Raji (cell line): ENCODE measurements around the gene FLT3LG.

Source experiments
- POLR2A ChIP-seq: IDR thresholded peaks from 2 replicates; pipeline ENCODE4 v1.6.1; 2011; ENCODE audit warnings: low read depth, low read length, control low read depth; ENCODE audit not compliant: insufficient read depth

The FLT3LG gene

DNA sequence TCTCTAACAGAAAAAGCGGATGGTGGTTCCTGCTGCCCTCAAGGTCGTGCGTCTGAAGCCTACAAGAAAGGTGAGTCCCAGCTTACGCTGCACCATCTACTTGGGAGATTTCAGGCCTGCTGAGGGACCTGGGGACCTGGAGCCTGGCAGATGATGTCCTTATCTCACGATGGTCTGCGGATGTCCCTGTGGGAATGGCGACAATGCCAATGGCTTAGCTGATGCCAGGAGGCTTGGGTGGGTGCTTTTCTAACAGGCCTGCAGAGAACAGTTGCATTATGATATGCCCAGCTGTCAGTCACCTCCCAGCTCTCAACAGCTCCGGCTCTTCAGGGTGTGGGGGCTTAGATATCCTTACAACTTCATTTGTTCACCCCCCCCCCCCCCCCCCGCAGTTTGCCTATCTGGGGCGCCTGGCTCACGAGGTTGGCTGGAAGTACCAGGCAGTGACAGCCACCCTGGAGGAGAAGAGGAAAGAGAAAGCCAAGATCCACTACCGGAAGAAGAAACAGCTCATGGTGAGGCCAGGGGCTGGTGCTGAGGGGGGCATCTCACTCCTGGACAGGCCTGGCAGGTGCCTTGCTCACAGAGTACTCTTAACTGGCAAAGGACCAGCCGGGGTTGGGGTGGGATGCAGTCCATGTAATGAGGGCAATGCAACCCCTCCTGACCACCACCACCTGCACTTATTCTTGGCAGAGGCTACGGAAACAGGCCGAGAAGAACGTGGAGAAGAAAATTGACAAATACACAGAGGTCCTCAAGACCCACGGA, 17.2 kb downstream of the FLT3LG start:
- TF ChIP-seq POLR2A, result no peak

DNA sequence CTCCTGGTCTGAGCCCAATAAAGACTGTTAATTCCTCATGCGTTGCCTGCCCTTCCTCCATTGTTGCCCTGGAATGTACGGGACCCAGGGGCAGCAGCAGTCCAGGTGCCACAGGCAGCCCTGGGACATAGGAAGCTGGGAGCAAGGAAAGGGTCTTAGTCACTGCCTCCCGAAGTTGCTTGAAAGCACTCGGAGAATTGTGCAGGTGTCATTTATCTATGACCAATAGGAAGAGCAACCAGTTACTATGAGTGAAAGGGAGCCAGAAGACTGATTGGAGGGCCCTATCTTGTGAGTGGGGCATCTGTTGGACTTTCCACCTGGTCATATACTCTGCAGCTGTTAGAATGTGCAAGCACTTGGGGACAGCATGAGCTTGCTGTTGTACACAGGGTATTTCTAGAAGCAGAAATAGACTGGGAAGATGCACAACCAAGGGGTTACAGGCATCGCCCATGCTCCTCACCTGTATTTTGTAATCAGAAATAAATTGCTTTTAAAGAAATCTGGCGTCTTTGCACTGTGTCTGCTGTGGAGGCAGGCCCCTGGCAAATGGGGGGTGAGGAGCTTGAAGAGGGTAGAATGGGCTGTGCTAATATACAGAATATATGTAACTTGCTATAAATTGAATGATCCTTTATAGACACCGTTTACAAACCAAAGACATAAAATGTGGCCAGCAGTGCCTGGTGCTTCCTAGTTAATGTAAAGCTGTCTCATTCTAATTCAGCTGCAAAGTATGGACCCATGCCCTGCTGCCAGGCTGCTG, 18.0 kb downstream of the FLT3LG start:
- no peak for TF ChIP-seq POLR2A

DNA sequence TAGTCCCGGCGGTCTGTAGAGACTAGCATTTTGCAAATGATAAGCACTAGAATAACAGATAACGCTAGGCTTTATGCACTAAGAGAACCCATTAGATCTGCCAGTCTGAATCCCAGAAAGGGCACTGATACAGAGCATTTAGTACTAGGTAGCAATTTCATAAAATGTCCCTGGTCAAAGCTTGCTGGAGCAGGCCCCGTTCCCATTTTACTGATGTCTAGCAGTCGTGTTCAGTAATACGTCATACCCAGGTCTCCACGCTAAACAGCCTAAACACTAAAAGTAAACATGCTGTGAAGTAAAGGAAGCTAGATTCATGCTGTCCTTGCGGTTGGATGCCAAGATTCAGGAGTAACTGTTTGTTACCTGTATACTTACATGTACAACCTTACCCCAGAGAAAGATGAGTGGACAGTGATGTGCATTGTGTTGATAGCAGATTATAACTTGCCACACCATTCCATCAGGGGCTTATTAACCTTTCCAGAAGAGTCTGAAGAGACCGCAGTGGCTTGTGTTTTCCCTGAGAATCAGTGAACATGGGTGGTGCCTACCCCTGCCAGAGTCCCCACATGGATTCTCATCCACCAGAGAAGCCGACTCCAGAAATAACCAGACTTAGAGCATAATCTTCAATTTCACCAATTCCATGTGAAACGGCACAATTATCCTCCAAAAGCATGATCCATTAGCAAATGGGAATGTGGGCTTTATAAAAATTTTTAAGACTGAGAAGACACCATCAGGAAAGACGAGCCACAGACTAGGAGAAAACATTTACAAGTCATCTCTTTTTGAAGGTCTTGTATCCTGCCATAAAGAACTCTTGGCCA, 18.8 kb downstream of the FLT3LG start:
- peak; percentile 50; the same call in 1 of the 2 replicates for TF ChIP-seq POLR2A

DNA sequence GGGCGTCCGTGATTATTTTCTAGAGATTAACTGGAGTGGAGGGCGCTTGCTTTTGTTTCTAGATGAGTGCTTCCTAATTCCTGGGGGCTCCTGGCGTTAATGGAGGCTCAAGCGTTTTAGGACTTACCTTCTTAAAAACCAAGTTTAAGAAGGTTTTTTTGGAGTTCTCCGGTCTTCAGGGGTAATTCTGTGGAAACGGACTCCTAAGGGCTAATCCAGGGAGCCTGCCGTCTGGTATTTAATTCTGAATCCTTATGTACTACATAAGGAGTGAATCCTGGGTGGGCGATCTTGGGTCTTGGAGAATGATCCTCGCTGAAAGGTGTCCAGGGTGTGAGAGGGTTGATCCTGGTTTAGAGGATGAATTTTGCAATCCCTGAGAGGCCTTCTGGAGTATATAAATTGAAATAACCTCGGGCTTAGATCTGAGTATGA, 22.6 kb downstream of the FLT3LG start:
- no peak for TF ChIP-seq POLR2A

DNA sequence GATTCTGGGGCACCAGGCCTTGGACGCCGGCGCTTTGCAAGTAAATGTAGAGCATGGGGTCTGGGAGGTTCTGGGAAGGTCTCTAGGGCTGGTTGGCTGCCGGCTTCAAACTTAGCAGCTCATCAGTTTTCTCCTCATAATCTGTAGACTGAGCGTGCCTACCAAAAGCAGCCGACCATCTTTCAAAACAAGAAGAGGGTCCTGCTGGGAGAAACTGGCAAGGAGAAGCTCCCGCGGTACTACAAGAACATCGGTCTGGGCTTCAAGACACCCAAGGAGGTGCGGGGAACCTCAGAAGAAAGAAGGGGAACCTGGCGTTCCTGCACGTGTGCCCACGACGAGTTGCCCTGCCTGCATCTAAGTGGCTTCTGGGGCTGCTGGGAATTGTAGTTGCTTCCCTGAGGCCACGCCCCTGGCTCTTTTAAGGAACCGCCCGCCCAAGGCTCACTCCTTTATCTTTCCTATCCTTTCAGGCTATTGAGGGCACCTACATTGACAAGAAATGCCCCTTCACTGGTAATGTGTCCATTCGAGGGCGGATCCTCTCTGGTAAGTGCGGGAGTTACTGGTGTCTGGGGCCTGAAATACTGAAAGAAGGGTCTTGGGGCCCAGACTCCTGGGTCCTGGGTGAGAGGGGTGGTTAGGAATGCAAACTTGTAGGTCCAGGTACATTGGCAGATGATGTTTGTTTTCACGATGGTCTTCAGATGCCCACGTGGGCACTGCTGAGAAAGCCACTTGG, 23.2 kb downstream of the FLT3LG start:
- peak; percentile 66 for TF ChIP-seq POLR2A

DNA sequence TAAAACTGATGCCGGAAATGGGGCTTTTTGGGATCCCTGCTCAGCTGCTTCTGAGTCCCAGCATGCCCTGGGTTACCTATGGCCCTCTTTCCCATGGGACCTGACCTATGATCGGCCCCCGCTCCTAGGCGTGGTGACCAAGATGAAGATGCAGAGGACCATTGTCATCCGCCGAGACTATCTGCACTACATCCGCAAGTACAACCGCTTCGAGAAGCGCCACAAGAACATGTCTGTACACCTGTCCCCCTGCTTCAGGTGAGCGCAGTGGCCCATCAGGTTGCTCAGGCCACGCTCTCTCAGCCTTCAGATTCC, 23.7 kb downstream of the FLT3LG start:
- TF ChIP-seq POLR2A, result no peak

DNA sequence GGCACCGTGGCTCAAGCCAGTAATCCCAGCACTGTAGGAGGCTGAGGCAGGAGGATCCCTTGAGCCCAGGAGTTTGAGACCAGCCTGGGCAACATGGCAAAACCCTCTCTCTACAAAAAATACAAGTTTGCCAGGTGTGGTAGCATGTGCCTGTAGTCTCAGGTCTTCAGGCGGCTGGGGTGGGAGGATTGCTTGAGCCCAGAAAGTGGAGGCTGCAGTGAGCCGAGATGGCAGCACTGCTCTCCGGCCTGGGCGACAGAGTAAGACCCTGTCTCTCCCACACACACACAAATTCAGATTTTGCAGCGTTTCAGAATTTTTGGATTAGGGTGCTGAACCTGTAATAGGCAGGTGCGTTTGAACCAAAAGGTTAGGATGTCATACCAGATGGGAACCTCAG, 24.5 kb downstream of the FLT3LG start:
- no peak for TF ChIP-seq POLR2A

DNA sequence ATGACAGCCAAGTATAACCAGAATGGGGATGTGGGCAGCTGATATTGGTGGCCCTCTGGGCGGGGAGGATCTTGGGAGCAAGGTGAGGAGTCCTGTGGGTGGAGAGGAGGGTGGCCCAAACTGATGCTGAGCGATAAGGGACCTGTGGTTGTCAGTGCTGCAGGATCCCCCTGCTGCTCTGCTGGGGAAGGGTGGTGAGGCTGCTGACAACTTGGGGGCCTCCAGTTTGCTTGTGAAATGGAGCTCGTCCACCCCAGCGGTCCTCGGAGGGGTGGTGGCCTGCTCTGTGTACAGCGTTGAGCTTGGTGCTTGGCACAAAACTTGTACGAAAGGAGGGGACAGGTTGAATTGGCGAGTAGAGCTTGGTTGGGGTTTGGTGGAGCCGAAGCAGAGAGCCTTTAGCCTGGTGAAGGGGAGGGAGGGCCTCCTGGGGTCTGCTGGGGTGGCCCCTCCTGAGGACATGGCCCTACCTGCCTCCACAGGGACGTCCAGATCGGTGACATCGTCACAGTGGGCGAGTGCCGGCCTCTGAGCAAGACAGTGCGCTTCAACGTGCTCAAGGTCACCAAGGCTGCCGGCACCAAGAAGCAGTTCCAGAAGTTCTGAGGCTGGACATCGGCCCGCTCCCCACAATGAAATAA, 25.1 kb downstream of the FLT3LG start:
- no peak for TF ChIP-seq POLR2A

DNA sequence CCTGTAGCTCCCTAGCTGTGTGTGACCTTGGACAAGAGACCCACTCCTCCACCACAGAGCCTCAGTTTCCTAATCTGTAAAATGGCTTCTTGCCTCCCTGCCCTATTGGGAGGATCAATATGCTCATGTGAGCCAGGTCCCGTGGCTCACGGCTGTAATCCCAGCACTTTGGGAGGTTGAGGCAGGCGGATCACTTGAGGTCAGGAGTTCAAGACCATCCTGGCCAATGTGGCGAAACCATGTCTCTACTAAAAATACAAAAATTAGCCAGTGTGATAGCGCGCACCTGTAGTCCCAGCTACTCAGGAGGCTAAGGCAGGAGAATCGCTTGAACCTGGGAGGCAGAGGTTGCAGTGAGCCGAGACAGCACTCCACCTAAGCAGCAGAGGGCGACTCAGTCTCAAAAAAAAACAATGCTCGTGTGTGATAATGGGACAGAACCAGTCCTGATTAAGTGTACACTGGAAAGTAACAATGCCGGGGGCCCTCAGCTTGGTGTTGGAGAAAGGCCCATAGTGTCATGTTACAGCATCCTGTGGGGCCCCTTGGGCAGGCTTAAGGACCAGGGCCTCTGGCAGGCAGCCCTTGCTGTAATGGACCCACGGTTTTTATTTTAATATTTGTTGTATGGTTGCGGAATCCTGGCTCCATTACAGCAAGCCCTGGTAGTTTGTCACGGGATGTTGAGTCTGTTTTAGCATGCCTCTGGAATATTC, 29.0 kb downstream of the FLT3LG start:
- no peak for TF ChIP-seq POLR2A

DNA sequence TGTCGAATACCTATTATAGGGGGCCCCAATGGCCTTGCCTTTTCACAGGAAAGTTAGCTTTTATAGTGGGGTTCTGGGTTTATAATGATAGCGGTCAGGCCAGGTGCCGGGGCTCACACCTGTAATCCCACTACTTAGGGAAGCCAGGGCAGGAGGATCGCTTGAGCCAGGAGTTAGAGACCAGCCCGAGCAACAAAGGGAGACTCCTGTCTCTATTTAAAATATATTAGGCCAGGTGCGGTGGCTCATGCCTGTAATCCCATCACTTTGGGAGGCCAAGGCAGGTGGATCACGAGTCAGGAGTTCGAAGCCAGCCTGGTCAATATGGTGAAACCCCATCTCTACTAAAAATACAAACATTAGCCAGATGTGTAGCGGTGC, 29.6 kb downstream of the FLT3LG start:
- no peak for TF ChIP-seq POLR2A

DNA sequence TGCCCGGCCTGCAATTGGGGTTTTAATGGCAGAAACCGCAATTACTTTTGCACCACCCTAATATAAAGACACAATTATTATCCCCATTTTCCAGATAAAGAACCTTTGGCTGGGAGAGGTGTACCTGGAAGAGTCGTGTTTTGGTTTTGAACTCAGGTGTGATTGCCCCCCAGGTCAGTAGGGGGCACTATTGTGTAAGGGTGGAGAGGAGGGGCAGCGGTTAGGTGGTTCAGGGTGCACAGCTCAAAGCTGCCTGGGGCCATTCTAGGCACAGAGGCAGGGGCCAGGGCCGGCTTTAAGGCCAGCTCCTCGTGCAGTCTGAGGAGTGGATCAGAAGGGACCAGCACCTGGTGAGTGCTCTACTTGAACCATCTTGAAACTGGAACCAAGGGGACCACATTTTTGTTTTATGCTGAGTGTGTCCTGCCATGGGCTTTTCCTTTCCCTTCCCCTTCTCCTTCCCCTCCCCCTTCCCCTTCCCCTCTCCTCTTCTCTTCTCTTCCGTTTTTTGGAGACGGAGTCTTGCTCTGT, 32.6 kb downstream of the FLT3LG start:
- TF ChIP-seq POLR2A, result no peak

DNA sequence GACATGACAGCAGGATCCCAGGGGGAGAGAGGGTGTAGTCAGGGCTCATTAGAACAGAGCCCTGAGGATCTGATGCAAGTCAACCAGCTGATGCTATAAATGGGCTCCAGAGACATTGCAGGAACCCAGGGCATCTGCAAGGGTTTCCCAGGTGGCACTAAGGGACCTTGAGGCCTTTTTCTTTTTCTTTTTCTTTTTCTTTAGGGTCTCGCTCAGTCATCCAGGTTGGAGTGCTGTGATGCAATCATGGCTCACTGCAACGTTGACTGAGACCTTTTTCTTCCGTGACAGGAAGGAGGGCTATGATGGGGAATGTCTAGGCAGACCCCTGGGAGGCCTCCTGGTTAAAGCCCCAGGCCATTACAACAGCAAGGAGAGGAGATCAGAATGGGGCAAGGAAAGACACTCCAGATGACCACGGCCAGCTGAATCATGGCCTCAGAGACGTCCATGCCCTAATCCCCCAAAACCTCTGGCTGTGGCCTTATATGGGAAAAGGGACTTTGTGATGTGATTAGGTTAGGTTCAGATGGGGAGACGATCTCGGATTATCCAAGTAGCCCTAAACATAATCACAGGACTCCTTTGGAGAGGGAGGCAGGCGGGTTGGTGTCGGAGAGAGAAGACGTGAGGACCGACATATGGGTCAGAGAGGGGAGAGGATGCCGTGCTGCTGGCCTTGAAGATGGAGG, 33.9 kb downstream of the FLT3LG start:
- no peak for TF ChIP-seq POLR2A
